ENCODE data around the gene MFSD6L.

The MFSD6L gene

DNA sequence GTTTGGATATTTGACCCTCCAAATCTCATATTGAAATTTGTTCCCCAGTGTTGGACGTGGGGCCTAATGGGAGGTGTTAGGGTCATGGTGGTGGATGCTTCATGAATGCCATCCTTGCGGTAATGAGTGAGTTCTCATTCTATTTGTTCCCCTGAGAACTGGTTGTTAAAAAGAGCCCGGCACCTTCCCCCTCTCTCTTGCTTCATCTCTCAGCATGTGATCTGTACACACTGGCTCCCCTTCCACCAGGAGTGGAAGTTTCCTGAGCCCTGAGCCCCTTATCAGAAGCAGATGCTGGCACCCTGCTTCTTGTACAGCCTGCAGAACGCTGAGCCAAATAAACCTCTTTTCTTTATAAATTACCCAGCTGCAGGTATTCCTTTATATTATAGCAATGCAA is 42.7 kb upstream of the MFSD6L start:
- Histone ChIP-seq H3K4me3 (ENCODE audit: low read depth in 1 of 2, low read length in 1 of 2) (no peak overlapping the region), H3K27ac (no peak overlapping the region), H3K4me1 (ENCODE audit: control insufficient read depth in 1 of 2, insufficient read depth in 1 of 2, low read depth in 1 of 2, low read length in 1 of 2) (peaks cover 14 to 17% of the 10 kb centered on the region in 2 experiments), H3K27me3 (no peaks in the 10 kb centered on the region), H3K36me3 (peaks cover 49% of the 10 kb centered on the region), H3K9me3 (no peaks in the 10 kb centered on the region)
- TF ChIP-seq, protein P1, sequence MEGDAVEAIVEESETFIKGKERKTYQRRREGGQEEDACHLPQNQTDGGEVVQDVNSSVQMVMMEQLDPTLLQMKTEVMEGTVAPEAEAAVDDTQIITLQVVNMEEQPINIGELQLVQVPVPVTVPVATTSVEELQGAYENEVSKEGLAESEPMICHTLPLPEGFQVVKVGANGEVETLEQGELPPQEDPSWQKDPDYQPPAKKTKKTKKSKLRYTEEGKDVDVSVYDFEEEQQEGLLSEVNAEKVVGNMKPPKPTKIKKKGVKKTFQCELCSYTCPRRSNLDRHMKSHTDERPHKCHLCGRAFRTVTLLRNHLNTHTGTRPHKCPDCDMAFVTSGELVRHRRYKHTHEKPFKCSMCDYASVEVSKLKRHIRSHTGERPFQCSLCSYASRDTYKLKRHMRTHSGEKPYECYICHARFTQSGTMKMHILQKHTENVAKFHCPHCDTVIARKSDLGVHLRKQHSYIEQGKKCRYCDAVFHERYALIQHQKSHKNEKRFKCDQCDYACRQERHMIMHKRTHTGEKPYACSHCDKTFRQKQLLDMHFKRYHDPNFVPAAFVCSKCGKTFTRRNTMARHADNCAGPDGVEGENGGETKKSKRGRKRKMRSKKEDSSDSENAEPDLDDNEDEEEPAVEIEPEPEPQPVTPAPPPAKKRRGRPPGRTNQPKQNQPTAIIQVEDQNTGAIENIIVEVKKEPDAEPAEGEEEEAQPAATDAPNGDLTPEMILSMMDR (IDR thresholded peaks at IDR 0.05) = no peak

DNA sequence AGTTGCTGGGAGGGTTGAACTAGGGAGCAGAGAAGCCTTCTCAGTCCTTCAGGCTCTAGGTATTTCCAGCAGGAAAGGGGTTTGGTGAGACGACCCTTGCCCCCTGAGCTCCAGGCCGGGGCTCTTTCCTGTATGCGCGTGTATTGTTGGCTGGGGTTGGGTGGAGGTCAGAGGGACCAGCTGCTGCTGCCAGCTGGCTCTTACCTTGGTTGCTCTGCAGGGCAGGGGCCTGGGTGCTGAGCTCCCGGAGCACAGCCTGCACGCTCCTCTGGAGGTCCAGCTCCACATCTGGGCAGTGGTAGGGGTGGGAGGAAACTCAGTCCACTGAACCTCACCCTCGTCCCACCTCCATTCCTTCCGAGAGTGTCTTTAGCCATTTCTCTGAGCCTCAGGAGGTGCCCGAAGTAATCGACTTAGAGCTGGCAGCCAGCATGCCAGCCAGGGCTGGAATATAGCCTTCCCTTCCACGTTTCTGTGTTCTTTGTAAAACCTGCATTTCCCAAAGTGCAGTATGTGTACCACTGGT is 40.3 kb upstream of the MFSD6L start:
- peaks cover 14 to 17% of the 10 kb centered on the region in 2 experiments for H3K4me1 ChIP-seq (ENCODE audit: control insufficient read depth in 1 of 2, insufficient read depth in 1 of 2, low read depth in 1 of 2, low read length in 1 of 2)
- no peak overlapping the region for H3K4me3 ChIP-seq (ENCODE audit: low read depth in 1 of 2, low read length in 1 of 2)
- H3K27ac ChIP-seq = no peak overlapping the region
- peaks cover 60% of the 10 kb centered on the region for H3K36me3 ChIP-seq
- H3K27me3 ChIP-seq = no peaks in the 10 kb centered on the region
- TF ChIP-seq, protein P1 (IDR thresholded peaks at IDR 0.05) = no peak
- no peaks in the 10 kb centered on the region for H3K9me3 ChIP-seq

DNA sequence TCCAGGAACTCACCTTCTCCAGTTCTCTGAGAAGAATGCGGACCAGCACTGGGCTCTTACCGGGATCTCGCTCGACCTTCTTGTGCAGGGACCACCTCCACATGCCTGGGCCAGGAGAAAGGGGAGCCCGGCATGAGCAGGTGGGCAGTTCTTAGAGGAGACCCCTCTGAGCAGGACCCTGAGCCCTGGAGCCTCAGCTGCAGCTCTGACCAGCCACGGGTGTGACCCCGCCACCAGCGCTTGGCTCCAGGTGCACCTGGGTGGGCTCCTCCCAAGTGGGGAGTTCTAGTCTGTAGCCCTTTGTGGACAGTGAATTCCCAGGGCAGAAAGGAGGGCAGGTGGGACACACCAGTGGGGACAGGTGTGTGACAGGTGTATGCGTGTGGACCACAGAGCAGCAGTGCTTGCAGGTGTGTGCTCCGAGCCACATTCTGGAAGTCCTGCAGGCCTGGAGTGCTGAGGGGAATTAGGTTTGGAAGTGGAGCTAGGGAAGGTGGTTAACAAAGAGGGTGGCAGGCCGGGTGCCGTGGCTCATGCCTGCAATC is 39.5 kb upstream of the MFSD6L start:
- no peak overlapping the region for H3K27ac ChIP-seq
- TF ChIP-seq, protein P1 (IDR thresholded peaks at IDR 0.05) = no peak

DNA sequence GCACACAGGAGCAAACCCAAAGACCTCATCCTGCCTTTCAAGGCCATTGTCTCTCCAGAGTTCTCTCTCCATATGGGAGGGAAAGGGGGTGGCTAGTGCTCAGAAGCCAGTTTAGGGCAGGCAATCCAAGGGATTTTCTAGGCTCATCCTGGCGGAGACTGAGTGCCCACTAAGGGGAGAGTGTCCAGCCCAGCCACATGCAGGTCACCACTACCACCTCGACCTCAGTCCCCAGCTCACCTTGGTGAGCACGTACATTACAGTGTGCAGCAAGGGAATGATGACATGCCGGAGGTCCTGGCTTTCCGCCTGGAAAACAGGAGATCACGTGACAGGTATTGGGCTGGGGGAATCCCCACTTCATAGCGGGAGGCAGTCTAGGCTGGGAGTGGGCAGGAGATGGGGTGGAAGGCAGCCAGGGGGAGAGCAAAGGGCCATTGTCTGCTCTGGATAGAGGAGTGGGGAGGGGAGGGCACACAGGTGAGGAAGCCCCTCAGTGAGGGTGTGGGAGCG is 38.5 kb upstream of the MFSD6L start:
- TF ChIP-seq, protein P1 (IDR thresholded peaks at IDR 0.05) = no peak
- no peaks in the 10 kb centered on the region for H3K27me3 ChIP-seq
- H3K4me3 ChIP-seq (ENCODE audit: low read depth in 1 of 2, low read length in 1 of 2) = no peak overlapping the region
- H3K4me1 ChIP-seq (ENCODE audit: control insufficient read depth in 1 of 2, insufficient read depth in 1 of 2, low read depth in 1 of 2, low read length in 1 of 2) = peaks cover 5 to 8% of the 10 kb centered on the region in 2 experiments
- H3K36me3 ChIP-seq = peaks cover 70% of the 10 kb centered on the region
- no peak overlapping the region for H3K27ac ChIP-seq
- no peaks in the 10 kb centered on the region for H3K9me3 ChIP-seq

More for the DNA sequence above, 39.5 kb upstream of the MFSD6L start:
- peaks cover 62% of the 10 kb centered on the region for H3K36me3 ChIP-seq
- no peaks in the 10 kb centered on the region for H3K9me3 ChIP-seq
- H3K4me3 ChIP-seq (ENCODE audit: low read depth in 1 of 2, low read length in 1 of 2) = no peak overlapping the region
- peaks cover 14 to 17% of the 10 kb centered on the region in 2 experiments for H3K4me1 ChIP-seq (ENCODE audit: control insufficient read depth in 1 of 2, insufficient read depth in 1 of 2, low read depth in 1 of 2, low read length in 1 of 2)
- H3K27me3 ChIP-seq = no peaks in the 10 kb centered on the region

DNA sequence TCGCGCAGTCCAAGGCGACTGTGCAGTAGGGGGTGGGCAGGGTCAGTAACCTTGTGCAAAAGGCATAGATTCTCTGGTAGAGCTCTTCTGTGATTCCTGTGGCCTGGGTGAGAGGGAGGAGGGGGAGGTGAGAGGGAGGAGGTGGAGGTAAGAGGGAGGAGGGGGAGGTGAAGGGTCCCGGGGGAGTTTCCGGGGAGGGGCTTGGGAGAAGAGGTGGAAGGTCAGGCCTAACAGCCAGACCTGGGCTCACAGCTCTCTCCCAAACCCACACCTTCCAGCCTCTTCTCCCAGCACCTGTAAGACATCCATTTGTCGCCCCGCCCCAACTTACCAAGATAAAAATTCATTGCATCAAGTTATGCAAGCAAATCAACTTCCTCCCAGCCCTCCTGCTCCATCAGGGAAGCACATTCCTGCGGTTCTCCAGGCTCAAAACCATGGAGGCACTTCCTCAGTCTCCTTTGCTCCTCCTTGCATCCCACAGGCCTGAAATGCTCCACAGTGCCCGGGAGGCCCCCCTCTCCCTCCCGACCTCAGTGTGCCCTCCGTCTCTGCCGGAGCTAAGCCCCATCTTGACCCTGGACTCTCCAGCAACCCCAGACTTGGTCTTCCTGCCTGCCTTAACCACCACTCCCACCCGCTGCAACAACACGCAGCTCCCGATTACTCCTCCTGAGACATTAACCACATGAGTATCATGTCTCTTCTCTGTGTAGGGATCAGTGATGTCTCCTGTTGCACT is 37.8 kb upstream of the MFSD6L start:
- Histone ChIP-seq H3K27me3 (no peaks in the 10 kb centered on the region), H3K4me1 (ENCODE audit: control insufficient read depth in 1 of 2, insufficient read depth in 1 of 2, low read depth in 1 of 2, low read length in 1 of 2) (peaks cover 0 to 1% of the 10 kb centered on the region in 2 experiments), H3K27ac (no peak overlapping the region), H3K36me3 (peaks cover 73% of the 10 kb centered on the region), H3K9me3 (no peaks in the 10 kb centered on the region), H3K4me3 (ENCODE audit: low read depth in 1 of 2, low read length in 1 of 2) (no peak overlapping the region)
- TF ChIP-seq, protein P1 (IDR thresholded peaks at IDR 0.05) = no peak
